ENCODE results near the gene ECI1.
A peak's percentile ranks its signal among the peaks of the same experiment; 100 is the strongest.

Gene ECI1

GRCh38 chr16:2223221-2223941, 28.0 kb downstream of the ECI1 start, which contains the start of gene E4F1:
Gene E4F1 (plus strand): TSS chr16:2223591. CDS start chr16:2223614, 23 bp downstream.
- DNase-seq, result peak; percentile 97 to 100 (median 99)
- intact Hi-C loops (cut with DNase I), result no loop called here

DNA sequence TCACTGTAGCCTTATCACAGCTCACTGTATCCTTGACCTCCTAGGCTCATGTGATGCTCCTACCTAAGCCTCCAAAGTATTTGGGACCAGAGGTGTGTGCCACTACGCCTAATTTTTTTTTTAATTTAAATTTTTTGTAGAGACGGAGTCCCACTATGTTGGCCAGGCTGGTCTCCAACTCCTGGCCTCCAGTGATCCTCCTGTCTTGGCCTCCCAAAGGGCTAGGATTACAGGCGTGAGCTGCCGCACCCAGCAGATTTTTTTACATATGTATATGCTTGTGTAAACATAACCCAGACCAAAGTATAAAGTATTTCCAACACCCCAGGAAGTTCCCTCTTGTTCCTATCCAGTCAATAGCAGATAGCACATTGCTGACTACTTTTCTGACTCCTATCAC, 35.1 kb downstream of the ECI1 start:
- intact Hi-C loops (cut with DNase I), result no loop called here
- no peak for DNase-seq

DNA sequence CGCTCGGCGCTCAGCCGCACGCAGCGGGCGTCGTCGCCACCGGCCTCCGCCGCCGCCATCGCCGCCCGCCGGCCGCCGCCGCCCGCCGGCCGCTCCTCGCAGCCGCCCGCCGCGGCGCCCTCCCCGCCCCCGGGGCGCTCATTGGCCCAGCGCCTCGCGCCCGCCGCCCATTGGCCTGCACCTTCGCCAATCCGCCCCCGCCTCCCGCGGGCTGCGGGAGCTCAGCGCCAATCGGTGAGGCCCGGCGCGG, 36.7 kb downstream of the ECI1 start, which contains the start of gene PGP:
Gene PGP (minus strand): TSS at position 122 of the 250 bp plus-strand sequence. CDS start 63 bp downstream, at position 59.
- intact Hi-C loops (cut with DNase I), result no loop called here
- no peak for DNase-seq

DNA sequence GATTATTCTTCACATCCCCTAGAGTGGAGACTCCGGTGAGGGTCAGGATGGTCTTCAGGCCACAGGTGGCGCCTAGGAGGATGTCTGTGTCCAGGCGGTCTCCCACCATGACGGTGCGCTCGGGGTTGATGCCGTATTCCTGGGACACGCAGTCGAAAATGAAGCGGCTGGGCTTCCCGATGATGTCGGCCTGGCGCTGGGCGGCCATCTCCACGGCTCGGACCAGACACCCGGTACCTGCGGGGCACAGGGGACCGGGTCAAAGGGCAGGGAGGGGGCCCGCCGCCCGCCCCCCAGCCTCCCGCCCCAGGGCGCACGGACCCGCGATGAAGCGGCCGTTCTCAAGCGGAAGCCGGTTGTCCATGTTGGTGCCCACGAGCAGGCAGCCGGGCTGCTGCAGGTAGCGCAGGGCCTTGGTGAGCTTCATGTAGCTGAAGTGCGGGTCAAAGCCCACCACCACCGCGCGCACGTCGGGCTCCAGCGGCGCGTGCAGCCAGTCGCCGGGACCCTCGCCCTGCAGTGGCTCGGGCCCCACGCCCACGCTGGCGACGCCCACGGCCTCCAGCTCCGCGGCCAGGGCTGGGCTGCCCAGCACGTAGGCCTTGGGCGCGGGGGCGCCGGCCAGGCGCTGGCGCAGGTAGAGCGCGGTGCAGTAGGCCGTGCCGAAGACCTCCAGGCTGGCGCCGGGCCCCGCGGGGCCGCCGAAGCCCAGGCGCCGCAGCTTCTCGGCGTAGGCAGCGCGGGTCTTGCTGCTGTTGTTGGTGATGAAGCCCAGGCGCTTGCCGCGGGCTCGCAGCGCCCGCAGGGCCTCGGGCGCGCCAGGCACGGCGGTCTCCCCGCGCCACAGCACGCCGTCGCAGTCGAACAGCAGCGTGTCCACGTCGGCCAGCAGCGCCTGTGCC, 37.3 kb downstream of the ECI1 start:
- DNase-seq, result no peak

DNA sequence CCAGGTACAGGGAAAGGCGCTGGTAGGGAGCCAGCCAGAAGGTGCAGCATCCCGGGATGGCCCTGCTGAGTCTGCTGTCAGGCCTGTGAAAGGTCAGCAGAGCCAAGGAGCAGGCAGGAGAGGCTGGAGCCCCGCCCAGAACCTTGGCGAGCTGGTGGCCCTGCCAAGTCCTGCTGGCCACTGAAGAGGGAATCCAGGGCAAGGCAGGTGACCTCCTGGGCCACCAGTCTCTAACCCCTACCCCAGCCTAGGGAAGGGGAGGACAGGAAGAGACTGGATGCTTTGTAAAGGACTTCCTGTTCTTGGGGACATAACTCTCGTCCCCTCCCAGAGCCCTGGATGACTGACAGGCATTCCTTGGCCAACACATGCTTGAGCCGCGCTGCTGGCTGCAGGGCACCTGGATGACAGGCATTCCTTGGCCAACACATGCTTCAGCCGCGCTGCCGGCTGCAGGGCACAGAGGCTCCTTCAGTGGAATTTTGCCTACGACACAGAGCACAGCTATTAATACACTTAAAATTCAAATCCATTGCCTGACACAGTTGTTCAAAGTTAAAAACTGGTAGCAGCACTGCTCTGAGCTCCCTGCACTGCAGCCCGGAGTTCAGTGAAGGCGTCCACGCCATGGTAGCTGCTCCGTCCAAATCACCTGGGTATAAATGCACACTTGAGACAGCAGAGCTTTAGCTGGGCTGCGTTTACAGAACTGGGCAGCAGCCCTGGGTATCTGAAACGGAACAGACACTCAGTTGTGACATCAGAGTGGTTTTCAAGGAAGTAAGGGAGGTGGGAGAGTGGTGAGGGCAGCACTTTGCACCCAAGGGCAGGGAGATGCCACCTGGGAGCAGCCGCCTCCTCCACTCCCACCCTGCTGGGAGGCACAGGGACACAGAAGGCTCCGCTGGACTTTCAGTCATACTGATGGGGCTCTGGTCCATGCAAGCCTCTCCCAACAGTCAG, 38.7 kb downstream of the ECI1 start:
- no peak for DNase-seq
- intact Hi-C loops (cut with DNase I), result no loop called here

More for the DNA sequence above, 37.3 kb downstream of the ECI1 start:
- intact Hi-C loops (cut with DNase I), result no loop called here

- no peak for DNase-seq
- intact Hi-C loops (cut with DNase I), result no loop called here
Measured at GRCh38 chr16:2211923-2212347, 39.5 kb downstream of the ECI1 start.

- DNase-seq, result no peak
- intact Hi-C loops (cut with DNase I), result no loop called here
Measured at GRCh38 chr16:2210386-2211365, 40.7 kb downstream of the ECI1 start, which contains the start of gene BRICD5. Gene BRICD5 (minus strand): TSS chr16:2210863. CDS start chr16:2210833, 30 bp downstream.

DNA sequence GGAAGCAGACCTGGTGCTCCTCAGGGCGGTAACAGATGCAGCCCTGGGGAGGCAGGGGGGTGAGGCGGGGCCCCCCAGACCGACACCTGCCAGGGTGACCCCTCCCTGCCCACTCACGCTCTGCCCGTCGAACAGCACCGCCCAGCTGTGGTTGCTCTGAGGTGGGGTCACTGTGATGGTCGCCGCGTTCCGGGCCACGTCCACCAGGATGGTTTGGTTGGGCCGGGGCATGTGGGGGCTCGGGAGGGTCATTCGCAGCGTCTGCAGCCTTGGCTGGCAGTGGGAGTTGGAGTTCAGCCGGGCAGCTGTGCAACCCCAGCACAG, 41.4 kb downstream of the ECI1 start:
- DNase-seq, result no peak

DNA sequence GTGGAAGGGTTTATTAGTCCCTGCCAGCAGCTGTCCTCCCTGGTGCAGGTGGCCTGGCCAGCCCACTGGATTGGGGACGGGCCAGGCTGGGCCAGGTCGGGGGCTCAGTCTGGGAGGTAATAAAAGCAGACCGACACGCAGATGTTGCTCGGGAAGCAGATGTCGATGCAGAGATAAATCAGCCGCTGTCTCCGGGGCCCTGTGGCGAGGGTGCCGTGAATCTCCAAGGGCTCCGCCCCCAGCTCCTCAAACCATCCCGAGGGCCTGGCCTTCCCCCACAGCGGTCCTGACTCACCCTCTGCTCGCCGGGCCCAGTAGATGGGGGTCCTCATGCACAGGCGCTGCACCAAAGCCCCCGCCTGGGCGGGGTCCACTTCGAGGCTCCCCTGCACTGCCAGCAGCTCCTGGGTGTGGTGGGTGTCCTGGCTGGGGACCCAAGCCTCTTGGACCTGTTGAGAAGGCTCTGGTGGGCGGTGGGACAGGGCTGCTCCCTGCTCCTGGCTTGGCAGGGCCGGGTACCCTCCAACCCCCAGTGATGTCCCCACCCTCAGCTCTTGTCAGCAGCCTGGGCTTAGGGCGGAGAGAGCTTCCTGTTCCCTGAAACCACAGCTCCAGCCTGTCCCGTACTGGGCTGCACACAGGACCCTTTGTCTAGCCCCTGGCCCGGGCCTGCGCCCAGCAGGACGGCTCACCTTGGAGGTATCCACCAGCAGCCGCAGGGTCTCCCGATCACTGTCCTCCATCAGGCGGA, 42.0 kb downstream of the ECI1 start:
- intact Hi-C loops (cut with DNase I), result no loop called here
- no peak for DNase-seq

More for the DNA sequence above, 41.4 kb downstream of the ECI1 start:
- intact Hi-C loops (cut with DNase I), result no loop called here

DNA sequence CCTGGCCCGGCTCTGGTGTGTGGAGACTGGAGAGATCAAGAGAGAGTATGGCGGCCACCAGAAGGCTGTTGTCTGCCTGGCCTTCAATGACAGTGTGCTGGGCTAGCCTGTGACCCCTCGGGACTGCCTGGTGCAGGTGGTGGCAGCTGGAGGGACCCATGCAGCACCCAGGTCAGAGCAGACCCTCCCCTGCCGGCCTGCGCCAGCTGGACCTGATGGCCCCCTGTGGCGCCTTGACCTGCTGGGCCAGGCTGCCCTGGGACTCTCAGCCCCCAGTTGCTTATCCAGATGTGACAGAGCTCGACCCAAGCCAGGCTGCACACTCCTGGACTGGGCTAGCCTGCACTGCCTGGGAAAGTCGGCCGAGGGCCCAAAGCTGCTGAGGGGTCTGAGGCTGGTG, 42.6 kb downstream of the ECI1 start:
- no peak for DNase-seq
- intact Hi-C loops (cut with DNase I), result no loop called here

DNA sequence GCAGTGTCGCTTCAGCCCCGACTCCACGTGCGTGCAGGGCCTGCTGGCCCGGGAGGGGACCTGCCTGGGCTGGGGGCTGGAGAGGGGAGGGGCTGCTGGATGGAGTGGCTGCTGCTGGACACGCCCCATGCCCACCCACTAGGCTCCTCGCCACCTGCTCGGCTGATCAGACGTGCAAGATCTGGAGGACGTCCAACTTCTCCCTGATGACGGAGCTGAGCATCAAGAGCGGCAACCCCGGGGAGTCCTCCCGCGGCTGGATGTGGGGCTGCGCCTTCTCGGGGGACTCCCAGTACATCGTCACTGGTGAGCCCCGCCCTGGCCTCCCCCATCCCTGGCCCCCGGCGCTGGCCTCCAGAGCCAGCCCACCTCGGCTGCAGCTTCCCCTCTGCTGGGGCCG, 43.1 kb downstream of the ECI1 start:
- DNase-seq, result no peak
- intact Hi-C loops (cut with DNase I), result no loop called here

- no peak for DNase-seq
- intact Hi-C loops (cut with DNase I), result no loop called here
Measured at GRCh38 chr16:2207872-2208271, 43.5 kb downstream of the ECI1 start.

DNA sequence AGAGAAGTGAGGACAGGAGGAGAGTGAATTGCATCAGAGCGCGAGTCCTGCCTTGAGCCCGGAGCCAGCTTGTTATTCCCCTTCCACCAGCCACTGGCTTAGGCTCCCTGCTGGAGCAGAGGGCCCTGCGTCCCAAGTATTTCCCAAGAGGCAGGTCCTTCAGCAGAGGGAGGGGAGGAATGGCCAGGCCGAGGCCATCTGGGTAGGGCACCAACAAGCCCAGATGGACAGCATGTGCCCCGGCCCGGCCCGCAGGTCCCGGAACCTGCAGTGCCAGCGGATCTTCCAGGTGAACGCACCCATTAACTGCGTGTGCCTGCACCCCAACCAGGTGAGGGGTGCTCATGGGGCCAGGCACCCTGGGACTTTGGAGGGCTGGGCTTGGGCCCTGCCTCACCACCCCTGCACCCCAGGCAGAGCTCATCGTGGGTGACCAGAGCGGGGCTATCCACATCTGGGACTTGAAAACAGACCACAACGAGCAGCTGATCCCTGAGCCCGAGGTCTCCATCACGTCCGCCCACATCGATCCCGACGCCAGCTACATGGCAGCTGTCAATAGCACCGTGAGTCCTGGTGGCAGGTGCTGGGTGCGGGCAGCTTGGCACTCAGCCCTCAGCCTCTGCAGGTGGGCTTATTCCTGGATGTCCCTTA, 44.5 kb downstream of the ECI1 start:
- no peak for DNase-seq
- intact Hi-C loops (cut with DNase I), result no loop called here

DNA sequence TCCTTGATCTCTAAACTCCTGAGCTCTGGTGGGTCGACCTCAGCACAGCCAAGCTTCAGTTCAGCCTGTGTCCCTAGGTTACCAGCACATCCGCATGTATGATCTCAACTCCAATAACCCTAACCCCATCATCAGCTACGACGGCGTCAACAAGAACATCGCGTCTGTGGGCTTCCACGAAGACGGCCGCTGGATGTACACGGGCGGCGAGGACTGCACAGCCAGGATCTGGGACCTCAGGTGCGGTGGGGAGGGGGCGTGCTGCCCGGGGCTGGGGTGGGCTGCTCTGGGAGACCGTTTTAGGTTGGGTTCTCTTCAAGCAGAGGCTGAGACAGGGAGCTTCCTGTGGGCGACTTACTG, 45.0 kb downstream of the ECI1 start:
- DNase-seq, result no peak
- intact Hi-C loops (cut with DNase I), result no loop called here

- no peak for DNase-seq
- intact Hi-C loops (cut with DNase I), result no loop called here
Measured at GRCh38 chr16:2205967-2206313, 45.4 kb downstream of the ECI1 start.

- peak; percentile 71 to 95 (median 89) for DNase-seq
- intact Hi-C loops (cut with DNase I), result no loop called here
Measured at GRCh38 chr16:2205104-2205966, 46.1 kb downstream of the ECI1 start, which contains the start of gene MLST8. Gene MLST8 (plus strand): TSS chr16:2205454. CDS start chr16:2206086, 632 bp downstream.
